PC-9 (cell line): ENCODE results near the gene ZNF180.

Source experiments
- CTCF ChIP-seq: fragments of 200-600 bp; sonication (generic); conservative IDR thresholded peaks from 2 replicates; pipeline ENCODE4 v1.6.1; 2017; ENCODE audit warnings: mixed run types, antibody characterized with exemption, mild to moderate bottlenecking, moderate library complexity
- EZH2 ChIP-seq: fragments of 200-600 bp; sonication (generic); IDR thresholded peaks from 2 replicates; pipeline ENCODE4 v1.8.0; 2017; ENCODE audit warnings: antibody characterized with exemption, low read depth

- TF ChIP-seq CTCF: no peak
- TF ChIP-seq EZH2: no peak
Observed at GRCh38 chr19:44548736-44549135, 48.4 kb upstream of the ZNF180 start.
